ENCODE results near the gene KRR1.

The KRR1 gene

DNA sequence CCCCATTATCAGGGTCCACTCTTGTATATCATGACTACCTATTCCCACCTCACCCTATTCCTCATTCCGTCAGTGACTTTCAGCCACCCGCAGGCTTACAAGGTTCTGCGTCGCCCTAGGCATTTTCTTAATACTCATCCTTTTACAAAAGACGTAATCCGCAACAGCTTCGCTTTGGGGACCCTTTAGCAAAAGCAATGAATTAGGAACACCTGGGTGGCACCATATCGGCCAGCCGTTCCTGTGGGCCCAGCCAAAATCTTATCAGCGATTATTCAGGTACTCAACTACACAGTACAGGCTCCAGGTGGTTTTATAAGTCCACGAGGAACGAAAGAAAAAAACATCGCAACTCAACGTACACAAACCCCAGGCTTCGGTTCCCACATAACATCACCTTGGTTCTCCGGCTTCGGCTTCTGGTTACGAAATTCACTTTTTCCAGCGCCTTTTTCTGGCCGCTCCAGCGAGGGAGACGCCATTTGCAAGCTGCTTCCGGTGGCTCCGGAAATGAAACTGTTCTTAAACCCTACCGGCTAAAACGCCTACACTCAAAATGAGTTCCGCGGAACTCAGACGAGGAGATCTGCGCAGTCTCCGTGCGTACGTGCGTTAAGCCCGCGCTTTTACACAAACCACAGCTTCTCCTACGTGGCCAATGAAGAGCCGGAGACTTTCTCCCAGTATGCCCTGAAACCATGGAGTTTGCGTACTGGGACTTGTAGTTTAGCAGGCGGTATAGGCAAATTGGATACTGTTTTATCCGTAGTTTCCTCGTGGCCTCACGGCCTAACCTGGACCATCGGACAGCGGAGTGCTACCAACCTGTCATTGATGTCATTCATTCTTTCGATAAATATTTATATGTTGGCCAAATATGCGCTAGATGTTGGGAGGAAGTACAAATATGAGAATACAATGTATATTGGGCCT is at the start of gene KRR1:
Gene KRR1, minus strand, starts transcription at position 494 of the 933 bp plus-strand sequence. Its CDS starts 12 bp downstream, at position 482.
- DNase-seq, result peak; percentile 99

DNA sequence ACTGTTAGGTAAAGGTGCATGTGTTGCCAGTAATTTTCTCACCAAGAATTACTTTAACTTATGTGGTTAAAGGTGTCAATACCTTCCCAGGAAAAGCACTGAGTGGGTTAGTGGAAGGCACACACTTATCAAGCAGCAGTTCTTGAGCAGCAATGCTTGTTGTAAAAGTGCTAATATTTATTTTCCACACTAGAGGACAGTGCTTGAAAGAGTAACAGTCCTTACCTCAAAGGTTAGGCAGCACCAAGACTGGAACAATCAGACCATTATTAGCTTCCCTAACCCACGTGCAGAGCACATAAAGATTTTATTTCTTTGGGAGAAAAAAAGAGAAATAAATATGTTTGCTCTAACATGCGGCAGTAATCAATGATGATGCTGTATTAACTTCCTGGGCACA is 48.8 kb upstream of the KRR1 start:
- no peak for DNase-seq

DNA sequence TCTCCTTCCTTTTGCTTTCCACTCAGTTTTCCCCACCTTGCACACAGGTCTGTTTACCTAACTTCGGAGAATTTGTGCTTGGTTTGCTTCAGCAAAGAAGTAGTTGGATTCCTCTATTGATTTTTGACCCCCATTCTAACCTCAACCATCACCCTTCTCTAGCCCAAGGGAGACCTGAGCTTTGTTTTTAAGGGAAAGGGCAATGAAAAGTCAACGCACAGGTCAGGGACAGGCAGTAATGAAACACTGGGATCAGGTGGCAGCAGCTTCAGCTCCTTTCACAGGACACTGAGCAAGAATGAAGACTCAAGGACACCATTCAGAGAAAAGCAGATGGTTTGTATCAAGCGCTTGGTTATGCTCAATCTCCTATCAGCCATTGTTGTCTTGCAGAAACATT is 46.9 kb upstream of the KRR1 start:
- DNase-seq, result no peak

DNA sequence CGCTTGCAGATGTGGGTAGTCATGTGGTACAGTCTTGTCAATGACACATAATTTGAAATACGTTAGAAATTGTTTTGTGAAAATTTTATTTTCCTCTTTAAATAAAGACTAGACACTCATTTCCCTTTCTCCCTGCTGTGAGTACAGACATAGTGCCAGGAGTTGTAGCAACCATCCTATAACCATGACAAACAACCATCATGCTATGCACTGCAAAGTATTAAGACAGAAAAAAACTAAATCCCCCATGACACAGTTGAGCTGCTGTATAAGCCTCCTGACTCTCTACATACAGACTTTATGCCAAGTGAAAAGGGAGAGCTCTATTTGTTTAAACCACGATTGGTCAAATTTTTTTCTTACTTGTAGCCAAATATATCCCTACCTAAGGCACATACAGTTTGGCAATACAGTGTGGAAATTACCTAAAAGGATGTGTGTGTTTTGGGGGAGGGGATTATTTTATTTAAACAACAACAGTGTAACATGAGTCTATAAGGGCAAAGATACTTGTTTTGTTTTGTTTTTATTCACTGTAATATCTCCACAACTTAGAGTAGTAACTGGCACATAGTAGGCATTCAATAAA is 45.0 kb upstream of the KRR1 start:
- no peak for DNase-seq

DNA sequence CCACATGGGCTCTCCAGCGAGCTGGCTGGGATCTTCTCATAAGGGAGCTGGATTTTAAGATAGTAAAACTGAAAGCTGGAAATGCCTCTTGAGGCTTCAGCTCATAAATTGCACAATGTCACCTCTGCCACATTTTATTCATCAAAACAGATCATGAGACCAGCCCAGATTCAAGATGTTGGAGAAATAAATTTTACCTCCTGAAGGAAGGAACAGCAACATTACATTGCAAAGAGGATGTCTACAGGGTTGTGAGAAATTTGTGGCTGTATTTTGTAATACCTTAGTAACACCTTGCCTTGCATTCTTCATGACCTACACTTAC is 43.1 kb upstream of the KRR1 start:
- DNase-seq, result no peak

DNA sequence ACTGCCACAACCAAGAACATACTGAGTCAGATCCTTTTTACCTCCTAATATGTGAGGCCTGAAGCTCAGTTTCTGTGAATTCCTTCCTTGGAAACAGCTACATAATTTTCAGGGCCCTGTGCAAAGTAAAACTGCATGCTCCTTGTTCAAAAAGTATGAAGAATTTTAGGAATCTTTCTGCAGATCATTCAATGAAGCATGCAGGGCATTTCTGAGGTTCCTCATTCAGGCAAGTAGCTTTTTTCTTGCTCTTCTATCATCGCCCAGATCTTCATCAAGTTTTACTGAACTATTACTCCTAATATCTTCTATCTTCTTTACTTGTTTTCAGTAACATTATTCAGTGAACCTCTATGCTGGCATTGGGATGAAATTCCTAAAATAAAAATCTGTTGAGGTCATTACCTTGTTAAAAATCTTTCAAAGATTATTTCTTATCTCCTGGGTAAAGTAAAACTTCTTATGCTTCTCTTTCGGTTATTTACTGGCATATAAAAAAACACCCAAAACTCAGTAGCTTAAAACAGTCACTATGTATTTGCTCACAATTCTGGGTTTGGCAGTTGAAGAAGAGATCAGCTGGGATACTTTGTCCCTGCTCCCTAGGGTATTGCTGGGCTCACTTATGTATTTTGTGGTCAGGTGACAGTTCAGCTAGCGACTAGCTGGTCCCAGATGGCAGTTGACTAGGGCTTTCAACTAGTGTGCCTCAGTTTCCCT is 42.6 kb upstream of the KRR1 start:
- no peak for DNase-seq

DNA sequence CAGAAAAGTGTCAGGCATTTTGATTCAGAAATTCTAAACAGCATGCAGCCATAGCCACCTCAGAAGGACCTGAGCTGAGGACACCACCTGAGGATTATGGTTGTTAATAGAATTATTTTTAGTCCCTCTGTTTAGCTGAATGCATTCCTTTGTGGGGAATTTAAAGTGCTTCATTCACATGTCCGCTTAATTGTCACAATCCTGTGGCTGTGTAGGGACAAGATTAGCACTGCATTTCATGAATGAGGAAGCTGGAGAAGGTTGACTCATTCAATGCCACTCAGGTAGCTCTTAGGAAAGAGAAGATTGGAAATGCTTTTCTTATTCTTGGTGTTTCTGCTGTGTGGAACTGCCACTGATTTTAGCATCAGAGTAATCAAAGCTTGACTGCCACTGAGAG is 42.0 kb upstream of the KRR1 start:
- DNase-seq, result no peak

DNA sequence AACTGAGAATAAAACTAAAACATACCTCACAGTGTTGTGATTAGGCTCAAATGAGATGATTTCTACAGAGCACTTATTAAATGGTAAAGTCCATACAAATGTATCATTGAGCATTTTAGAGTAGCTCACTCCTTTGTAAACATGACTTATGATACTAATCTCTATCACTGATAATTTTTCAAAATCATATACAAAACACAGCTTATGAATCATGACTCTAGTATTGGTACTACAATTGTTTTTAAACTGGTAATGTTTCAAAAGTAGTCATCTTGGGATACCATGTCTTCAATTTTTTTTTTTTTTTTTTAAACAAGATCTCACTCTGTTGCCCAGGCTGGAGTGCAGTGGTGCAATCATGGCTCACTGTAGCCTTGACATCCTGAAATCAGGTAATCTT is 40.1 kb upstream of the KRR1 start:
- no peak for DNase-seq

DNA sequence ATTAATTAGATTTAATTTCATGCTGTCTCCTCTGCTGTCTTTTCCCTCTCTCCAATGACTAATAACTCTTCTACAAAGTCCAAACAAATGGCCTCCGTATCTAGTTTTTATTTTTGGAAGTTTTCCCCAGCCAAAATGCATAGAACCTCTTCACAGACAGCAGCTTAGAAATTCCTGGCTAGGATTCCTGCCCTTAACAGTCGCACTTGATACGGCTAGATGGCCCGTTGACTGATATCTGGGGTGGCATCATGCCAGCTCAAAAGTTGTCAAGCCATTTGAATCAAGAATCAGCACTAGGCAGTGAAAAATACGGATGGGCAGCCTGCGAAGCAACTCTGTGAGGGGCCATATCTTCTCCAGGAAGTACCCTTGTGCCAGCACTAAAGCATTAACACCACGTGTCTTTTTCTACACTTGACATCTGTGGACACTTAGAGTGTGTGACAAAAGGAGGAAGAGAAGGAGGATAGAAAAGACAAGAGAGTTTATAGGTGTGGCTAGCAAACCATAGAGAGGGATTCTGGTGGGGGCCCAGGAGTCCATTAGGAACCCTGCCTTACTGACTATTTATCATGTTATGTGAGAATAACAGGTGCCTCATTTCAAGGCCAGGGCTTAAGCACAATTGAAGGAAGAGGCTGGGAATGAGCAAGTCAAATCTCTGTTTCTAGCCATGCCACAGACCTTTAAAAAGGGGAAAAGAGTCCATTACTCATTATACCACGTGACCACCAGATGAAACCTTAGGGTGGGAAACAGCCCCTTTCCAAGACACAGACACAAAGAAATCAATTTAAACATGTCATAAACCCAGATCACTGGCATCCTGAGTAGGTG is 39.2 kb upstream of the KRR1 start:
- DNase-seq, result no peak

DNA sequence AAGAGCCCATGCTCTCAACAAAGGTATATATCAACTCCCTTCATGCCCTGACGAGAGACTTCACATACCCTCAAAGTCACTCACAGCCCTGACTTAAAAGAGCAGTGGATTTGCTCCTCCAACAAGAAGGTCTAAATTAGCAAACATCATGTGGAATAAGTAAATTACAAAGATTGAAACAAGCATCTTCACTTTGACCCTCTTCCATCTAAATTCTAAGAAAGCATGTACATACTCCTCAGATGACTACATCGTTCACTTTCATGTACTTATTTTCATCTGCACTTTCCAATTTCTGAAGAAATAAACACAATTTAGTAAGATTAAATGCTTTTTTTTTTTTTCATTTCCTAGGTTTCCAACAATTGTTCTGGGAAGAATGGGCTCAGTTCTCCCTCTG is 38.6 kb upstream of the KRR1 start:
- DNase-seq, result no peak

DNA sequence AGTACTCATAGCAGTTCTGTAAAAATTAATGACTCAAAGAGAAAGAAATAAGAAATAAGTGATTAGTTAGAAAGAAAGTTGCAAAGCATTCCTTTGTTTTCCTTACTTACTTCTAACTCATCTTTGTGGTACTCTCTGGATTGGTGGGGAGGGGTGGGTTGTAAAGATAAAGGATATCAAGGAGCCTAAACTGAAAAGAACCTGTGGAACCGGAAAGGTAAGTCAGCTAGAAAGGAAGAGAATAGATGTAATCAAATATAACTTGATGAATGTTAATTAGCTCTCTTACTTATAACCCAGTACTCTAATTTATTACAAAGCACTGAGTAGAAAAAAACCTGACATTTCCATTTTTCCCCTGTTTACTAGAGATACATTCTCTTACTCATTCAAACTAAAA is 37.5 kb upstream of the KRR1 start:
- no peak for DNase-seq

DNA sequence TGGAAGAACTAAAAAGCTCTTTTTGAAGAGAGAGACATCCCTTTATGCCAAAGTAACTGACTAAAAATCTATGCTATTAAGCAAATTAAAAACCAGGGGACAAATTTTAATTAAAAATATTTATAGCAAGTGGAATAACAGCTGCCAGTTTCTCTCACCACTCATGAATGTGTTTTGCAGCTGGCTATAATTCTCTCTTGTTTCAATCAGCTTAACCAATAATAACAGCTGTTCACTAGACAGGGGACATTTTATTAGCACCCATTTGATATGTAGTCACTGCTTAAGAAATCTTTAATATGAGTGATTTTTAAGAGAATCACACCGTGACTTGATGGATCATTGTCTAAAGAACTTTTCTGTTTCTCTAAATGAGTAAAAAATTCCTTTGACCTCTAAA is 34.2 kb upstream of the KRR1 start:
- DNase-seq, result no peak

DNA sequence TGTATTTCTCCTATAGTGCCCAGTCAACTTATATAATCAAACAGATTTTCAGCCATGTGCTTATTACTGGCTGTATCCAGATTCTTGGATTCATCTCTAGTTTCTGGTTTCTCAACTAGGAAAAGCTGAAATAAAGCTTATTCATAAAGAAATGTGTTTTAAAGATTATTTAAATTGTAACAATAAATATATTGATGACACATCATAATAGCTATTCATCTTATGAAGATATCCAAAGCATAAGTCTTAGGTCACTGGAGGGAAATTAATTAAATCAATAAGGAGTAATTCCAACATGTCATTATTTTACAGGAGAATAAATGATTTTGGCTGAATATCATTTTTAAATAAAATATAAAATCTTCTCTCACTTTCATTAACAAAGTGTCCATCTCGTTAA is 32.1 kb upstream of the KRR1 start:
- no peak for DNase-seq

DNA sequence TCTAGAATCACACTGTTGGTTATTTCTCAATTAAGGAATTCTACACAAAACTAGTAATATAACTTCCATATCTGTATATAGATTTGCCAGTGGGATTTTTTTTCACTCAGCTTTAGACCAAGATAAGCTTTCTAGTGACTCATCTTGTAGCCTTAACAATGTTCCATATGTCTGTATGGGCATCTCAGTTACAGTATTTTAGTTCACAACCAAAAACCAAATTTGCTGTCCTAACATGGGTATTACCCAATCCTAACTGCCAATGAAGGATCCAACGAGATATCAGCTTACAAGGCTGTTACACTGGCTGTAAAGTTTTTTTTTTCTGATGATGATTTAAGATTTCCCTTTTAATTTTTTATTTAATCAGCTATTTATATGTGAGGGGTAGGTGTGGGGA is 31.5 kb upstream of the KRR1 start:
- DNase-seq, result no peak

DNA sequence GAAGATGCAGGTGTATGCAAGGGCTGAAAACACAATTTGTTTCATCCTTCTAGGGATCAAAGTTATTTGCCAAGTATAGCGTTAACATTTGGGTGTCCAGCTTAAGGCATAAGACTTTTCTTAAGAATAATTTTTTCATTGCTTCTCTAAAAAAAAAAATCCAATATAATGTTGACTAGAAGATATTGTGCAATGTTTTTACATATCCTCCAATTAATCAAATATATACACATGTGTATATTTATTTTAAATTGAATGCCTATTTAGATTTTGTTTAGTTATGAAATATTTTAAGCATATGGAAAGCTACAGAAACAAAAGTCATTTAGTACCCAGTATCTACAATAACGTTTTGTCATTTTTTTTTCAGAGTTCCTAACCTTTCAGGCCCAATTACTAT is 28.5 kb upstream of the KRR1 start:
- no peak for DNase-seq

DNA sequence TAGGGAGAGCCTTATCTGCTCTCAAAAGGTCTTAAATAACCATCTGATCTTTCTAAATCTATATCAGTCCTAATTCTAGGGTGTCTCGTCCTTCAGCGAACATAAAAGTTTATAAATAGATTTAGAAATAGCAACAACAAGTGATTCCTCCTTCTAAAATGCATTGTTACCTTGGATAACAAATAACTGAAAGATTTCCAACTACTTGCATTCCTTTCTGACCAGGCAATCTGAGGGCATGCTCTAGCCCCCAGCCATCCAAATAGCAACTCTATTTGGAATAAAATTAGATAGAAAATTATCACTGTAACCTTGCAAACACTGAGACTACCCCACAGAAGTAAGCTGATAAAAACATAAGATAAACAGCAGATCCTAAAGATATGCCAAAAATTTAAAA is 21.8 kb upstream of the KRR1 start:
- DNase-seq, result no peak

DNA sequence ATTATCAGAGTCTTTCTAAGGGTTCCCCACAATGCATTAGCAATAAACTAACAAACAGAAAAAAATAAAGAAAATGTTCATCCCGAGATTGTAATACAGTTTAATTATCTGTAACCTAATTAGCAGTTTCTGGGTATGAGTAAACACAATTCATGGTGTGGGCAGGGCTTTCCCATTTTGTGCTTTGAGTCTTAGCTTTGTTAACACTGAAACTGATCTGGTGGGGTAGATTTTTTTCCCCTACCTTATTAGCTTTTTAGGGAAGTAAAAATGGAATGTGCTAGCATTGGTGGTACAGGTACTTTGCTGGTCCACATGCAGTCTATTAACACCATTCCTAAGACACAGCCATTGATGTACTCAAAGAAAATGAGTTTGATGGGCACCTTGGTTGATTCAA is 18.4 kb upstream of the KRR1 start:
- no peak for DNase-seq

DNA sequence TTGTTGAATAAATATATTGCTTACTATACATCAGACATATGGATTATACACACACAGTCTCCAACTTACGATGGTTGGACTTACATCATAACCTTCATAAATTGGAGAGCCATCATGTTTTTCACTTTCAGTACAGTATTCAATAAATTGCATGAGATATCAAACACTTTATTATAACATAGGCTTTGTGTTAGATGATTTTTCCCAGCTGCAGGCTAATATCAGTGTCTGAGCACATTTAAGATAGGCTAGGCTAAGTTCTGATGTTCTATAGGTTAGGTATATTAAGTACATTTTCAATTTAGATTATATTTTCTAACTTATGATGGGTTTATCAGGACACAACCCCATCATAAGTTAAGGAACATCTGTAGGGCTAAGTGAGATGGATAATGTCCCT is 17.9 kb upstream of the KRR1 start:
- DNase-seq, result no peak

DNA sequence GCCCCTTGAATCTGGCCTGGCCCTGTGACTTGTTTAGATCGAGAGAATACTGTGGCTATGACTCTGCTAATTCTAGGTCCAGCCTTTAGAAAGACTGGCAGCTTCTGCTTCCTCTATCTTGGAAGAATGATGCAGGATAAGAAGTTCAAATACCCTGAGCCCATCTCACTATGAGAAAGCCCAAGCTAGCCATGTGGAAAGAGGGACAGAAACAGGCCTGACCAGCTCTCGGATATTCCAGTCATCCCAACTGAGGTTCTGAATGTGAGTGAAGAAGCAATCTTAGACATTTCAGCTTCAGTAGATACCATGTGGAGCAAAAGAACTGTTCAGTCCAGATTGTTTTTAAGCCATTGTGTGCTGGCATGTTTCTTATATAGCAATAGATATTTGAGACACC is 17.3 kb upstream of the KRR1 start:
- no peak for DNase-seq

DNA sequence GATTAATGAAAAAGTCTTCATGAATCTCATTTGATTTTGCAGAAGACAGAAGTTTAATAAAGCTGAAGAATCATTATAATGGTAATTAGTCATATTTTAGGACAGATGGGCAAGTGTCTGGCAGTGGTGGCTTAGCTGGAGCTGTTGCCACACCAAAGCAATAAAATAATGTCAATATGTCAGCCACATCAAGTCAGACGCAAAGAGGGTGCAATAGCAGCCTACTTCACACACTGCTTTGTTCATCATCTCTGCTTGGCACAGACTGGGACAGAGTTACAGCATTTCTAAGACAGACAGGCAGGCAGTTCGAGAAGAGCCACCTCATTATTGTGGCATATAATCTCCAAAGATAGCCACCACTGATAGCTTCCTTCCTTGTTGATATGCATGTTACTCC is 16.9 kb upstream of the KRR1 start:
- no peak for DNase-seq

DNA sequence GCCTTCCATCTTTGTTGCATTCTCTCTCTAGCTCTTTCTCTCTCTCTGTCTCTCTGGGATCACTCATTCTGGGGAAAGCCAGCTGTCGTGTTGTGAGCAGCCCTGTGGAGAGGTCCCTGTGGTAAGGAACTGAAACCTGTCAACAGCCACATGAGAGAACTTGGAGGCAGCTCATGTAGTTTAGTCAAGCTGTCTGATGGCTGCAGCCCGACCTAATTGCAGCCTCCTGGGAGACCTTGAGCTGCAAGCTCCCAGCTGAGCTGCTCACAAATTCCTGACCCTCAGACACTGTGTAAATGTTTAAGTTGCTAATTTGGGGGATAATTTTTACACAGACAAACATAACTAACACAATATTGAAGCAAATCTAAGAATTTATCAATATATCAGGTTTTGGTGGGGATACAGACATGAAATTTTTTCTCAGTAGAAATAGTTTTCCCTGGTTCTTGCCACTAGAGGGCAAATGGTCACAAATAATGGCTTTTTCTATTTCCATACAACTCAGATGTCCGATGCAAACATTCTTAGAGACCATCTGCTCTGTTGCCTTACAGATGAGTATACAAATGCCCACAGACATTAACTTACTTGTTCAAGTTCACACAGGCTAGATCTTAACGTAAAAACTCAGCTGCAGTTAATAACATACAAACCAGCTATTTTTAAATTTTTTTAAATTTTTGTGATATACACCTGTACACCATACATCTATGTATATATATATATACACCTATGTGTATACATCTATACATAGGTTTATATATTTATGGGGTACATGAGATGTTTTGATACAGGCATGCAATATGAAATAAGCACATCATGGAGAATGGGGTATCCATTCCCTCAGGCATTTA is 15.5 kb upstream of the KRR1 start:
- DNase-seq, result peak; percentile 60

DNA sequence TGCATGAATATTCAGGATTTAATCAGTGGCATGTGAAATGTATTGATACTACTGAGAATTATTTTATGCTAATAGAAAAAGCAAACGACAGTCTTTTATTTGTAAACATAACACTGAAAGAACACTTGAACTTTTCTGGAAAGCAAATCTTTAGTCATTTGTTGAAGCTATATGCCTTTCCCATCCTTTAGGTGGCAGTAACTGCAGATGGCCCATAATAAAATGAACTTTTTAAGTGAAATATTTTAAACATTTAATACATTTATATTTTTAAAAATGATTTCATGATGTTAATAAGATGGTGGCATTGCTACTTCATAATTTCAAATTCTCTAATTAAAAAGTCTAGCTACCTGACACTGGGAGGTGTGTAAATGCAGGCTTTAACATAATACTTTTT is 13.9 kb upstream of the KRR1 start:
- no peak for DNase-seq

Data from hematopoietic multipotent progenitor cell treated with erythropoietin and hydrocortisone succinate and interleukin-3 and kit ligand, for 8 days (in vitro differentiated cells).